NCI-H1694 (cell line): ENCODE results near the gene EPHA1.
"Not testable (repeated sequence)": the region's sequence is repeated elsewhere in the genome, so short reads cannot be mapped to it uniquely, and the experiment has no call there.

Source experiments
- DNase-seq: peaks from one replicate; lab custom pipeline; 2025; lab: John Stamatoyannopoulos, UW

Gene EPHA1

DNA sequence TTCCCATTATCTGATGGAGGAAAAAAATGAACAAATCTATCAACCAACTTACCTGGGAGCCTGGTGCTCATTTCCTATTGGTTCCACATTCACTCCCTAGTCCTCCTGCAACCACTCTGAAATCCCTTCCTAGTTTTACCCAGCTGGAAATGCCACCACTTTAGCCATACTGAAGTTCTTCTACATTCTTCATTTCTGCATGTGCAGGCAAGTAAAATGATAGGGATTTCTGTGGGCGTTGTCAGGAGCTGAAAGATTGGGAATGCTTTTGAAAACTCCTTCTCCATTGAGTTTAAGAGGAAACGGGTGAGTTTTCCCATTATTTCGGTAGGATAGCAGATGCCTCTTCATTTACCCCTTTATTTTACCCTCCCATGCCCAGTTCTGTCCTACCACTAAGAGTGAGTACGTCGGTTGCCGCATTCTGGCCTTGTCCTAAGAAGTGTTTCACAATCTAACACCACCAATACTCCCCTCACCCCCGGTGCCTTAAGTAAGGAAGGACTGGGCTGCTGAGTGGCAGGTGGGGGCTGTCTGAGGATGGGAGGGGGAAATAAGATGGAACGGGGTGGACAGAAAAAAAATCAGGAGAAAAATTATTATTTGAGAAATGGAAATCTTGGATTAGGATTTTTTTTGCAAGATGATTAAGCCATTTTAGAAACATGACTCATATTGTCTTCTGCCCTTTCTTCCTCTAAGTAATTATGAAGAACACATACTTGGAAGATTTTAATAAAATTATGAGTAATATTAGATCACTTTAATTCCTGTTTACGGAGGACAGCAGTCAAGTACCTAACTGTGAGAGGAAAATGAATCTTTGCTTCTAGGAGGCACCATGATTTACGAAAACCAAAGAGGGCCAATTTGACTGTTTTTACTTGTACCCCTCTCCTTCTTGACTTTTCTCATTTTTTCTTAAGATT lies 21.4 kb upstream of the EPHA1 start:
- DNase-seq: no peak

- DNase-seq: no peak
Measured at GRCh38 chr7:143426479-143427142, 18.0 kb upstream of the EPHA1 start.

DNA sequence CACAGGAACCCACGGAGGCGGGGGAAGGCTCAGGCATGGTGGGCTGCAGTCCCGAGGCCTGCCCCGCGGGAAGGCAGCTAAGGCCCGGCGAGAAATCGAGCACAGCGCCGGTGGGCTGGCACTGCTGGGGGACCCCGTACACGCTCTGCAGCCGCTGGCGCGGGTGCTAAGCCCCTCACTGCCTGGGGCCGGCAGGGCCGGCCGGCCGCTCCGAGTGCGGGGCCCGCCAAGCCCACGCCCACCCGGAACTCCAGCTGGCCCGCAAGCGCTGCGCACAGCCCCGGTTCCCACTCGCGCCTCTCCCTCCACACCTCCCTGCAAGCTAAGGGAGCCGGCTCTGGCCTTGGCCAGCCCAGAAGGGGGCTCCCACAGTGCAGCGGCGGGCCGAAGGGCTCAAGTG lies 15.8 kb upstream of the EPHA1 start:
- not testable (repeated sequence) for DNase-seq

- no peak for DNase-seq
Measured at GRCh38 chr7:143422033-143422432, 13.4 kb upstream of the EPHA1 start.

GRCh38 chr7:143420624-143421023 lies 12.0 kb upstream of the EPHA1 start:
- DNase-seq: not testable (repeated sequence)

DNA sequence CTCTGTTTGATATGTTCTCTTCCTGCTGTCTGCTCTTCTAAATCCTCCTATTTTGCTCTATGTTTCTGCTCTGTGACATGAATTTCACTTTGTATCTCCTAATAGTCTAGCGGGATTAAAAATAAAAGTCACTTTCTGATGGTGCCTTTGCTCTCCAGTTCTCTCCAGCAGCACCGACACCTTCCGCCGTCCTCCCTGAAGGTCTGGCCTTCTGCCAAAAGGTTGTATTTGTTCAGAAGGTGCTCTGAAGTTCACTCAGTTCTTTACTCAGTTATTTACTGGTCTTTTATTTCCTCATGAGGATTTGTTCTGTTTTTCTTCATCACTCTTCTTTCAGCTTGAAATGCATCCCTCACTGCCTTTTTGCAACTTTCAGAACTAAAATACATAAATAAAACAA lies 11.2 kb upstream of the EPHA1 start:
- DNase-seq: no peak

GRCh38 chr7:143418681-143419458 lies 10.2 kb upstream of the EPHA1 start:
- DNase-seq: no peak

GRCh38 chr7:143417734-143418383 lies 9.2 kb upstream of the EPHA1 start:
- no peak for DNase-seq

DNA sequence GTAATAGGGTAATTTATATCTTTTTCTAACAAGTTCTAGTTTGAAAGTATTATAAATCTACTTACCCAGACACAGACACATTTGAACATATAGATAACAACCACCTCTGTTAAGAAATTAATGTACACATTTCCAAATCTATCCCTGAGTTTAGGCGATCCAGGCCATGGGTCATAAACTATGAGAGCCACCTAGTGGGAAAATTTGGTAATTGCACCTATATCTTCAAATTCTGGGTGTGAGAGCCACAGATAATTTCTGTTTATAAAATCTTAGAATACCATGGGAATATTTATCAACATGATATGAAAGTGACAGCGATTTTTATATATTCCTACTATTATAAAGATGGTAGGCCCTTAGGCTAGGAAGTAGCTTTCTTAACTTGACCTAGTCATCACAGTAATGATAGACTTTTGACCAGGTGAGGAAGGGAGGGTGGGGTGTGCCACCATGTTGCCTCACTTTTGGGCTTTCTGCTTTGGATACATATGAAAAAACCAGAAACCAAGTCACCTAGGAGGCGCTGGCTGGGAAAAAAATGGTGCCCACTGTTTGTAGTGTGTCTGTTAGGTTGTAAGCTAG lies 8.0 kb upstream of the EPHA1 start:
- peak; percentile 66 for DNase-seq

DNA sequence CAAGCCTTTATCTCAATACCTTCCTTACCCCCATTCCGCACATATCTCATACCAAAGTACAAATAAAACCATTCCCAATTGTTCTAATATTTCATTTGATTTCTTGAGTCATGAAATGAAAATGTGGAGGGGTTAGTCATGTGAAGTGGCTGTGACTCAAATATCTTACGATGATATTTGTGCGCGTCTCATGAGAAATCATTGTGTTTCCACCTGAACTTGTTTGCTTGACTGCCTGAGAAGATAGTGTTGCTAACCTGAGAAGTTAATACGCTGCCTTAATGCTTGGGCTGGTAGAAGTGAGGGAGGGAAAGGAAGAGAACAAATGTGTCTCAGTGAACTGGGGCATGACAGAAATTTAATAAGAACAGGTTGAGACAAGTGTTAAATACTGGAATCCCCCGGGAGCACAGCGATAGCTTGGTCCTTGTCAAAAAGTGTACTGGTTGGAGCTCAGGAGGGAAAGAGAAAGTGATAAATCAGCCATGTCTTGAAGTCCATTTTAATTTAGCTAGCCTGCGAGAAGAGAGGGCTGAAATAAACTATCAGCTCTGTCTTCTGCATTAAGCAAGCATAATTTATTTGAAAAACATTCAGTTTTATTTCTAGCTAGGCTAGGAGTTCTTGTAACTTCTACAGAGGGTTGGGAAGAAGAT lies 7.2 kb upstream of the EPHA1 start:
- DNase-seq: no peak

DNA sequence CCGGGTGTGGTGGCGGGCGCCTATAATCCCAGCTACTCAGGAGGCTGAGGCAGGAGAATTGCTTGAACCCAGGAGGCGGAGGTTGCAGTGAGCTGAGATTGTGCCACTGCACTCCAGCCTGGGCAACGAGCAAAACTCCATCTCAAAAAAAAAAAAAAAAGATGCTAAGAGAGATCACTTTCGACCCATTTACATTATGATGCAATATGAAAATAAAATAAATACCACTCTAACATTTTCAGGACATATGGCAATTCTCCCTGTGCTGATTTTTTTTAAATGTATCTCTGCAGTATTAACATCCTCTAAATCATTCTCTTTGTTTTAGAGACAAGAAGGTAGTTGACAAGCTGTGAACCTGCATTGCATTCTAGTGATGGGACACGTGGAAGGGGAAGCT lies 6.6 kb upstream of the EPHA1 start:
- DNase-seq: not testable (repeated sequence)

DNA sequence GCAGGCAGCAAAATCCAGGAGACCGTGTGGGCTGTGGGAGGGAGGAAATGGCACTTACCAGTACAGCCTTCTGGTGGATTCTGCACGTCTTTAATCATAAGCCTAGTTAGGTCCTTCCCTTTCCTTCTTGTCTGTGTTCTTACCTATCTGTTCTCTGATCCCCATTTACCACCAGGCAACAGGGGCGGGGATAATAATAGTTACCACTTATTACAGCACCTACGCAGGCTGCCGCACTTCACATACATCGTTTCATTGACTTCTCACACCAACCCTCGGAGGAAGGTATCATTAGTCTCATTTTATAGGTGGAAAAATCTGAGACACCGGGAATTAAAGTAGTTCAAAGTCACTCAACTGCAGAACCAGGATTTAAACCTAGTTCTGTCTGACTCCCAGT lies 4.5 kb upstream of the EPHA1 start:
- DNase-seq: no peak

DNA sequence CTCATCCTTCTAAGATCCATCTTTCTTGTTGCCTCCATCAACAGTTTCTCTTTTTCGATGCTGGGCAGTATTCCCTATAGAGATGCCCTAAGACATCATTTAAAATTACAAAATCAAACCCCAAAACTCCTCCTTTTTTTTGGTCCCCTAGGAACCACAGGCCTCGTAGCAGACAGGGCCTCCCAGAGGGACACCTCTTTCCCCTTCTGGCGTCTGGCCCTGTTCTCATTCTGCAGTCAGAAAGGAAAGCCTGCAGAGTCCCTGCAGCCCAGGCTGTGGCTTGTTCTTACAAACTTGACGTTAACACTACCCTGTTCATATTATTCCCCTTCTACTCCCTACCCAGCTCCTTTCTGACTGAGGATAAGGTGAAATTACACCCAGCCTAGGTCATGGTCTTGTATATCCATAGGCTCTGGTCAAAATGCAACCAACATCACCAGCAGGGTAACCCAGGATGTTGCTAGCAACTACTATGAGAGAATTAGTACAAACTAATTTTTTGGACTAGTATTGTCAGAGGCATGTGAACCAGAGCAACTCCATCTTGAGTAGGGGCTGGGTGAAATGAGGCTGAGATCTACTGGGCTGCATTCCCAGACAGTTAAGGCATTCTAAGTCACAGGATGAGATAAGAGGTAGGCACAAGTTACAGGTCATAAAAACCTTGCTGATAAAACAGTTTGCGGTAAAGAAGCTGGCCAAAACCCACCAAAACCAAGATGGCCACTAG lies 3.5 kb upstream of the EPHA1 start:
- DNase-seq: no peak

GRCh38 chr7:143410521-143411004 lies 1.9 kb upstream of the EPHA1 start:
- no peak for DNase-seq

DNA sequence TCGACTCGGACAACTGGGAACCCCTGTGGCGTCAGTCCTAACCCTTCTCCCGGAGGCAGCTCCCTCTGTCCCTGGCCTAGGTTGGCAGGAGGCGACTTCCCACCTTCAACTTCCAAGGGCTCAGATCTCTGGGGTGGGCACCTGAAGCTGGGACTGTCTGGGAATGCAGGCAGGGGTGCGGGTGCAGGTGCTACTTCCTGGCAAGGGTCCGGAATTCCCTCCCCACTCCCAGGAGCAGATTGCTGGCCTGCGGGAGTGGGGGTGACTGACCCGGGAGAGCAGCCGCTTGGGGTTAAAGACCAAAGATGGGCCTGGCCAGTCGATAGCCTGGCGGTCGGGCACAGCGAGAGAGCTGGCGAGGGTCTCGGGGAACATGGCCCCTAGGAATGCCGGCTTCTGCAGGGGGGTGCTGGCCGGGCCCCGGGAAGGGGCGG lies 387 bp downstream of the EPHA1 start:
- no peak for DNase-seq

GRCh38 chr7:143407287-143408251 lies 1.1 kb downstream of the EPHA1 start:
- DNase-seq: no peak

GRCh38 chr7:143406002-143406357 lies 2.7 kb downstream of the EPHA1 start:
- no peak for DNase-seq

DNA sequence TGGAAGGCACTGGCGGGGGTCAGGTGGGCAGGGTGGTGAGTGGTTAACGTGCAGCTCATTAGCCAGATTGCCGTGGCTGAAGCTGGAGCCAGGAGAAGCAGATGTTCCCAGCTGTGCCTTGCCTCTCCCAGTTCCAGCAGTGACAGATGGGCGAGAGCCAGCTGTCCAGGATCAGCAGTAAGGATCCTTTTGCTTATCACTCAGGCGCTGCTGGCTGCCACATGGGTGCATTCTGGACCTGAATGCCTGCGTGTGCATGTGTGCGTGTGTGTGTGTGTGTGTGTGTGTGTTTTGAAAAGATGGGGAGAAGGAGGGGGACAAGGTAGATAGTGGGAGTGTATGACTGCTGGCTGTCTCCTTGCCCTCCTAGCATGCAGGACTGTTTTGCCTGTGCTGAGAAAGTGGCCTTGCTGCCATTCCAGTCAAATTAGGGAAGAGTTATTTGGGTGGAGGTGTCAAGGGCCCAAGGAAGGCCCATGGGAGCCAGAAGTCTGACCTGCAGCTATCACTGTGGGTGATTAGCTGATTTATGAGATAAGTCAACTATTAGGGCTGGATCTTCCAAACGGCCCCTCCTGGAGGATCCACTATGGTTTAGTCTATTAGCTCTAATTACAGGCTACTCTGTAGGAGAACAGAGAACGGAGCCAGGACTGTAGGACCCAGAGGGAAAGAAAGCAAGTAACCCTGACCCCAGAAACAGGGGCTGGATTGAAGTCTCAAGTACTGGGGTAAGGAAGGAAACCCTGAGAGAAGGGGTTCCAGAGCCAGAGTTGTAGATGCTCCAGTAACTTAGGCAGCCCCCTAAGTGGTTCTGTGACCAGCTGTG lies 3.3 kb downstream of the EPHA1 start:
- DNase-seq: no peak
